ENCODE measurements around the gene METTL4. TPM values are rescaled to one million over a fixed set of nuclear protein-coding genes. Genes with fewer than 3 reads are reported as not detected.

The METTL4 gene
- total and polyA plus RNA-seq, 9 of the 15 experiments (the other 6 are each of a cell fraction or from before 2014, with no cell fraction given), result 7.9 to 32.8 (median 22.1) TPM

DNA sequence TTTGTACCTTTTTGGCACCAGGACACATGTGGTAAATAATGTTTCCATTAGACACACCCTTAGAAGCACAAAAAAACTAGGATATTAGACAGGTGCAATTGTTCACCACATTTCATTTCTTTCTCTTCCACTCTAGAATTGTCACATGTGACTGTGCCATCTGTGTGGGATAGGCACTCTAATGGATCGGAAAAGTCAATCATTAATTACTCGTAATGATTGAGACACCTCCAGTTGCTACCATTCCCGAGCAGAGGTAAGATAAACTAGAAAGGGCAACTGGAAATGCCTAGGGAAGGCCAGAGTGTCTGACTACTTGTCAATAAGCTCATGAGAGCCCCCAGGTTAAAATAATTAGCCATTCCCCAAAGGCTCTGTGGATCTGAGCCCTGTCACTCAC, 59.9 kb downstream of the METTL4 start:
- no peak for FAIRE-seq
- POLR2A ChIA-PET, result interaction anchor here (1.1 to 1.2 kb wide), 2 partner anchors 10 to 14 kb away, joined by 3 to 5 read pairs; no protein-coding TSS in a partner anchor

GRCh38 chr18:2510416-2510815, 60.9 kb downstream of the METTL4 start:
- TF ChIP-seq KDM5B (IDR thresholded peaks at IDR 0.05; ENCODE audit: insufficient replicate concordance, low read depth, low read length), result no peak
- no peak for TF ChIP-seq TAF7 (tag; IDR thresholded peaks at IDR 0.05)
- TF ChIP-seq EGR1 (conservative IDR thresholded peaks at IDR 0.05), result no peak
- no peak for TF ChIP-seq KLF10 (CRISPR knock-in tag; IDR thresholded peaks at IDR 0.05)
- no peak for TF ChIP-seq ESRRB (CRISPR knock-in tag; IDR thresholded peaks at IDR 0.05; ENCODE audit: borderline replicate concordance)
- no peak overlapping the region for H2AFZ ChIP-seq (ENCODE audit: low read depth, low read length)
- CTCF ChIA-PET (ENCODE audit: low intra/inter-chr PET ratio), result no interaction called here
- H3K36me3 ChIP-seq (ENCODE audit: control insufficient read depth, insufficient read depth, low read length), result no peaks in the 10 kb centered on the region
- DNase-seq (ENCODE audit: extremely low read depth in 1 of 4, low spot score in 3 of 4) (no peak), FAIRE-seq (no peak), ATAC-seq (no peak)
- no peaks in the 10 kb centered on the region for H3K79me2 ChIP-seq (ENCODE audit: control insufficient read depth, insufficient read depth, low read length)
- intact Hi-C loops (cut with micrococcal nuclease) (no loop called here), in situ Hi-C loops (cut with MboI) (no loop called here)
- H3K27me3 ChIP-seq (ENCODE audit: control insufficient read depth in 2 of 2, insufficient read depth in 2 of 2, low read length in 2 of 2), result no peaks in the 10 kb centered on the region; a peak in 1 of 5 replicates
- no peak overlapping the region for H3K4me2 ChIP-seq (ENCODE audit: insufficient read depth, low read length)
- no peaks in the 10 kb centered on the region for H3K9me3 ChIP-seq (replicated peaks; ENCODE audit: control insufficient read depth, insufficient read depth, low read depth, low read length)
- no peak overlapping the region for H3K9ac ChIP-seq (ENCODE audit: insufficient read depth in 1 of 2, low read depth in 2 of 2, low read length in 2 of 2)
- BruUV-seq (replicated peaks), result no TSS peak
- no peaks in the 10 kb centered on the region for H3K9me1 ChIP-seq (ENCODE audit: control insufficient read depth, insufficient read depth, low read length)
- 14% methylated on average over 6 of the region's 6 CpGs for WGBS (ENCODE audit: insufficient coverage, low coverage, missing lambda C conversion rate)
- POLR2A ChIA-PET, result no interaction called here
- H3K4me3 ChIP-seq, result no peak overlapping the region
- H3K27ac ChIP-seq (ENCODE audit: extremely low read depth, low read depth, low read length), result no peak overlapping the region
- H3K4me1 ChIP-seq (replicated peaks in 1 of 2; ENCODE audit: control insufficient read depth in 2 of 2, insufficient read depth in 2 of 2, low read length in 2 of 2), result no peaks in the 10 kb centered on the region
- H4K20me1 ChIP-seq (replicated peaks; ENCODE audit: control insufficient read depth, insufficient read depth, low read length), result no peaks in the 10 kb centered on the region

More for the DNA sequence above, 59.9 kb downstream of the METTL4 start:
- Histone ChIP-seq H3K27ac (ENCODE audit: extremely low read depth, low read depth, low read length) (no peak overlapping the region), H2AFZ (ENCODE audit: low read depth, low read length) (no peak overlapping the region), H3K27me3 (ENCODE audit: control insufficient read depth in 2 of 2, insufficient read depth in 2 of 2, low read length in 2 of 2) (no peaks in the 10 kb centered on the region; a peak in 1 of 5 replicates), H4K20me1 (replicated peaks; ENCODE audit: control insufficient read depth, insufficient read depth, low read length) (no peaks in the 10 kb centered on the region), H3K36me3 (ENCODE audit: control insufficient read depth, insufficient read depth, low read length) (no peaks in the 10 kb centered on the region), H3K9me1 (ENCODE audit: control insufficient read depth, insufficient read depth, low read length) (no peaks in the 10 kb centered on the region), H3K4me3 (no peak overlapping the region), H3K9ac (ENCODE audit: insufficient read depth in 1 of 2, low read depth in 2 of 2, low read length in 2 of 2) (no peak overlapping the region), H3K9me3 (replicated peaks; ENCODE audit: control insufficient read depth, insufficient read depth, low read depth, low read length) (no peaks in the 10 kb centered on the region), H3K79me2 (ENCODE audit: control insufficient read depth, insufficient read depth, low read length) (no peaks in the 10 kb centered on the region), H3K4me1 (replicated peaks in 1 of 2; ENCODE audit: control insufficient read depth in 2 of 2, insufficient read depth in 2 of 2, low read length in 2 of 2) (peaks cover 0 to 5% of the 10 kb centered on the region in 2 experiments; a peak in 1 of 5 replicates), H3K4me2 (ENCODE audit: insufficient read depth, low read length) (no peak overlapping the region)
- CTCF ChIA-PET (ENCODE audit: low intra/inter-chr PET ratio), result no interaction called here
- TF ChIP-seq ZNF507 (tag; conservative IDR thresholded peaks at IDR 0.05), result no peak
- TF ChIP-seq MECOM (CRISPR knock-in tag; IDR thresholded peaks at IDR 0.05), result no peak
- TF ChIP-seq, protein P1, sequence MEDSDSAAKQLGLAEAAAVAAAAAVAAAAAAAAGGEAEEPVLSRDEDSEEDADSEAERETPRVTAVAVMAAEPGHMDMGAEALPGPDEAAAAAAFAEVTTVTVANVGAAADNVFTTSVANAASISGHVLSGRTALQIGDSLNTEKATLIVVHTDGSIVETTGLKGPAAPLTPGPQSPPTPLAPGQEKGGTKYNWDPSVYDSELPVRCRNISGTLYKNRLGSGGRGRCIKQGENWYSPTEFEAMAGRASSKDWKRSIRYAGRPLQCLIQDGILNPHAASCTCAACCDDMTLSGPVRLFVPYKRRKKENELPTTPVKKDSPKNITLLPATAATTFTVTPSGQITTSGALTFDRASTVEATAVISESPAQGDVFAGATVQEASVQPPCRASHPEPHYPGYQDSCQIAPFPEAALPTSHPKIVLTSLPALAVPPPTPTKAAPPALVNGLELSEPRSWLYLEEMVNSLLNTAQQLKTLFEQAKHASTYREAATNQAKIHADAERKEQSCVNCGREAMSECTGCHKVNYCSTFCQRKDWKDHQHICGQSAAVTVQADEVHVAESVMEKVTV (CRISPR knock-in tag; IDR thresholded peaks at IDR 0.05), result no peak
- no peak for TF ChIP-seq POLR2A (conservative IDR thresholded peaks at IDR 0.05)
- TF ChIP-seq NUFIP1 (IDR thresholded peaks at IDR 0.05; ENCODE audit: partially characterized antibody), result no peak
- DNase-seq (ENCODE audit: extremely low read depth in 1 of 4, low spot score in 3 of 4) (no peak), ATAC-seq (no peak)
- in situ Hi-C loops (cut with MboI), result no loop called here
- no TSS peak for BruUV-seq (replicated peaks)
- WGBS (ENCODE audit: insufficient coverage, low coverage, missing lambda C conversion rate), result 16% methylated on average over 3 of the region's 3 CpGs
- intact Hi-C loops (cut with micrococcal nuclease), result no loop called here

All from K562 (cell line).